HEK293T (cell line): Measurements from ENCODE around the gene KCNG3.

Experiments
- BHLHE40 ChIP-seq: fragments of 450-650 bp; IDR thresholded peaks from 2 replicates; pipeline ENCODE4 v1.6.1; 2016; ENCODE audit warnings: mild to moderate bottlenecking, moderate library complexity, borderline replicate concordance
- CTBP1 ChIP-seq: fragments of 450-650 bp; IDR thresholded peaks from 2 replicates; pipeline ENCODE4 v1.6.1; 2016; ENCODE audit warnings: borderline replicate concordance
- ELF4 ChIP-seq: fragments of 450-650 bp; IDR thresholded peaks from 2 replicates; pipeline ENCODE4 v1.6.1; 2017; ENCODE audit warnings: antibody characterized with exemption
- FOXA1 ChIP-seq: fragments of 450-650 bp; IDR thresholded peaks from 2 replicates; pipeline ENCODE4 v1.6.1; 2016; ENCODE audit warnings: mild to moderate bottlenecking
- FOXK2 ChIP-seq: fragments of 450-650 bp; IDR thresholded peaks from 2 replicates; pipeline ENCODE4 v1.6.1; 2016; ENCODE audit warnings: mild to moderate bottlenecking
- FOXM1 ChIP-seq: fragments of 450-650 bp; IDR thresholded peaks from 2 replicates; pipeline ENCODE4 v1.6.1; 2017; ENCODE audit warnings: mild to moderate bottlenecking, borderline replicate concordance
- HDGF ChIP-seq: fragments of 450-650 bp; IDR thresholded peaks from 2 replicates; pipeline ENCODE4 v1.6.1; 2017; ENCODE audit warnings: antibody characterized with exemption, borderline replicate concordance
- LEF1 ChIP-seq: fragments of 450-650 bp; IDR thresholded peaks from 2 replicates; pipeline ENCODE4 v1.6.1; 2017; ENCODE audit warnings: mild to moderate bottlenecking, borderline replicate concordance
- NFRKB ChIP-seq: fragments of 450-650 bp; IDR thresholded peaks from 2 replicates; pipeline ENCODE4 v1.6.1; 2016; ENCODE audit warnings: mild to moderate bottlenecking, moderate library complexity
- SP1 ChIP-seq: fragments of 450-650 bp; IDR thresholded peaks from 2 replicates; pipeline ENCODE4 v1.6.1; 2017
- SUZ12 ChIP-seq: fragments of 450-650 bp; IDR thresholded peaks from 2 replicates; pipeline ENCODE4 v1.6.1; 2016; ENCODE audit warnings: mild to moderate bottlenecking
- TARDBP ChIP-seq: fragments of 450-650 bp; IDR thresholded peaks from 2 replicates; pipeline ENCODE4 v1.6.1; 2016
- ZNF384 ChIP-seq: fragments of 450-650 bp; IDR thresholded peaks from 2 replicates; pipeline ENCODE4 v1.6.1; 2016

- no peak for TF ChIP-seq ELF4
- TF ChIP-seq ZNF384: no peak
- no peak for TF ChIP-seq TARDBP
- TF ChIP-seq SP1: no peak
- no peak for TF ChIP-seq FOXK2
- no peak for TF ChIP-seq SUZ12
- TF ChIP-seq FOXA1: no peak
- no peak for TF ChIP-seq HDGF
- TF ChIP-seq NFRKB: no peak
- TF ChIP-seq LEF1: no peak
- TF ChIP-seq FOXM1: no peak
- TF ChIP-seq CTBP1: no peak
- TF ChIP-seq BHLHE40: no peak
Observed at GRCh38 chr2:42474765-42475454, 18.9 kb downstream of the KCNG3 start.
